Natural killer cell (primary cell): Measurements from ENCODE around the gene KRTAP5-5. TPM values are rescaled to one million over a fixed set of nuclear protein-coding genes. Genes with fewer than 3 reads are reported as not detected.

Source experiments
- ATAC-seq, 3 donors: fragments of 150-1000 bp in 2 of 3; fragments of 200-7000 bp in 1 of 3; cut with Tn5 transposase; 1 replicate in 1 of 3; 2 replicates in 2 of 3; pipeline ENCODE4 v1.10.0; 2021; ENCODE audit warnings: mild to moderate bottlenecking in 2 of 3, moderate library complexity in 2 of 3
- DNase-seq, 2 donors: peaks; one replicate each; pipeline versions ENCODE4 v3.0.0 to v3.0.0-alpha.2; 2013 to 2021; ENCODE audit warnings: mixed read lengths in 1 of 2
- H3K27ac ChIP-seq: one replicate; pipeline ENCODE4 v1.5.1; 2013; ENCODE audit warnings: mild to moderate bottlenecking, low read length
- H3K27me3 ChIP-seq: one replicate; pipeline ENCODE4 v1.6.1; 2013; ENCODE audit warnings: low read length; ENCODE audit not compliant: control insufficient read depth, insufficient read depth
- H3K36me3 ChIP-seq: one replicate; pipeline ENCODE4 v1.6.1; 2013; ENCODE audit warnings: low read length; ENCODE audit not compliant: control insufficient read depth, insufficient read depth
- H3K4me1 ChIP-seq: one replicate; pipeline ENCODE4 v1.6.1; 2013; ENCODE audit warnings: low read length; ENCODE audit not compliant: control insufficient read depth, insufficient read depth
- H3K4me3 ChIP-seq: one replicate; pipeline ENCODE4 v1.5.1; 2013; ENCODE audit warnings: low read length
- H3K9me3 ChIP-seq: one replicate; pipeline ENCODE4 v1.6.1; 2013; ENCODE audit warnings: low read length; ENCODE audit not compliant: control insufficient read depth, insufficient read depth
- H3K27ac Mint-ChIP-seq, 2 donors: one replicate each; pipeline ENCODE4 v1.8.0; 2022; ENCODE audit warnings: mild to moderate bottlenecking in 2 of 2, mixed read lengths in 2 of 2, moderate library complexity in 1 of 2
- H3K27me3 Mint-ChIP-seq, 2 donors: one replicate each; pipeline ENCODE4 v1.8.0; 2022; ENCODE audit warnings: low read depth in 2 of 2, mixed read lengths in 2 of 2
- H3K36me3 Mint-ChIP-seq: one replicate; pipeline ENCODE4 v1.8.0; 2022; ENCODE audit warnings: mixed read lengths
- H3K4me1 Mint-ChIP-seq, 2 donors: one replicate each; pipeline ENCODE4 v1.8.0; 2022; ENCODE audit warnings: mixed read lengths in 2 of 2
- H3K4me3 Mint-ChIP-seq: one replicate; pipeline ENCODE4 v1.8.0; 2022; ENCODE audit warnings: mild to moderate bottlenecking, moderate library complexity, mixed read lengths
- H3K9me3 Mint-ChIP-seq, 2 donors: one replicate each; pipeline ENCODE4 v1.8.0; 2022; ENCODE audit warnings: mixed read lengths in 2 of 2
- CTCF ChIP-seq: fragments of 200-600 bp; IDR thresholded peaks from one replicate; pipeline ENCODE4 v1.8.0; 2022; ENCODE audit warnings: antibody characterized with exemption
- WGBS: methylation state at CpG from one replicate; pipeline ENCODE4 v1.1.7; 2013; ENCODE audit warnings: missing lambda C conversion rate; ENCODE audit not compliant: insufficient coverage; 5-methylcytosine and 5-hydroxymethylcytosine counted together
- intact Hi-C: fragments of 100-400 bp; cut with micrococcal nuclease; formaldehyde crosslinking; loops from one replicate; pipeline ENCODE4 v1.14.2; 2022
- total RNA-seq, 4 donors: library from RNA; stranded (reverse); fragments of 120-200 nt in 1 of 4; gene quantifications; one replicate each; pipeline versions ENCODE4 v1.2.3 to v1.2.4, GENCODE V29; 2013 to 2022

Gene KRTAP5-5
- total RNA-seq, 3 donors from 2014 or later (not counting 1 experiment from before 2014, with no cell fraction given) = not detected

DNA sequence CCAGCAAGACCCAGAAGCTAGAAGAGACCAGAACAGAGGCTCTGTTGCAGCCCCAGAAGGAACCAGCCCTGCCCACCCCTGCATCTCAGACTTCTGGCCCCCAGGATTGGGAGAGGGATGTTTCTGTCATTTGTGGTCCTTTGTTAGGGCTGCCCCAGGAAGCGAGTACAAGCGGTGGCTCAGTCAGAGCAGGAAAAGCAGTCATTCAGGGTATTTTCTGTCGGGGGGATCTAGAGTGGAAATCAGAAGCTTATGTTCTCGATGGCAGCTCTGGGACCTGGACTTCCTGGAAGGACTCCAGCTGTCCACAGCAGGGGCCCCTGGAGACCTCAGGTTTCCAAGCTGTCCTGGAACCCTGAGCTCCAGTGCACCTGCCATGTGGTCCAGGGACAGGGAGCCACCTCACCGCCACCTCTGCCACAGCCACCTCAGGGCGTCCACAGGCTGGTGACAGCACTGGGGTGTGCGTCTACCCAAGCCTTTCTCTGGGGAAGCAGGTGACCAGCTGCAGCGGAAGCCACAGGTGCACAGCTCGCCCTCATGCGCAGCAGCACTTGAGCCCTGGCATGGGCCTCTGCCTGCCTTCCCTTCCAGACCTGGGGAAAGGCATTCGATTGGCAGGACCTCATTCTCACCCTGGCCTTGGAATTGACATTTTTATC lies 2.6 kb downstream of the KRTAP5-5 start:
- no peak for TF ChIP-seq CTCF
- 47% methylated on average over 11 of the region's 11 CpGs for WGBS
- Histone ChIP-seq H3K27ac (no peak overlapping the region), H3K4me3 (no peak overlapping the region), H3K4me1 (peaks cover 9% of the 10 kb centered on the region), H3K9me3 (no peaks in the 10 kb centered on the region), H3K27me3 (peaks cover 7% of the 10 kb centered on the region), H3K36me3 (no peaks in the 10 kb centered on the region)
- Mint-ChIP-seq H3K27me3 (peaks cover 43 to 58% of the 10 kb centered on the region in 2 donors), H3K36me3 (no peaks in the 10 kb centered on the region), H3K4me1 (no peaks in the 10 kb centered on the region), H3K27ac (no peak overlapping the region), H3K4me3 (no peak overlapping the region), H3K9me3 (no peaks in the 10 kb centered on the region)
- intact Hi-C loops = no loop called here
- no peak for DNase-seq
- ATAC-seq = no peak

DNA sequence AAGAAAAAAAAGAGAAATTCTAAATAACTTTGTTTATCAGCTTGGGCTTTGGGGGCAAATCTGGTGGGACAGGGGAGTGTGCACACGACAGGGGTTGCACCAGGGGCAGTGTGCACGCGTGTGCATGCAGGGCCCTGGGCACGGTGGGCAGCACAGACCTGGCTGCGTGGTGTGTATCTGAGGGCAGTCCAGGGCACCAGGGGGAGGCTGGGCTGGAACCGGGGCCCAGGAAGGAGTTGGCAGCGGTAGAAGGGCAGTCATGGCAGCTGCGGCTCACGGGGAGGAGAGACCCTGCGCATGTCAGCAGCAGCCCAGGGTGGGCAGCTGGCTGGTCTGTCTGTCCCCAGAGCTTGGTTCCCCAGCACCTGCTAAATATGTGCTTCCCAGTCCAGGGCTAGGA lies 4.3 kb downstream of the KRTAP5-5 start:
- intact Hi-C loops = no loop called here
- H3K27ac Mint-ChIP-seq = no peak overlapping the region
- H3K36me3 ChIP-seq = no peaks in the 10 kb centered on the region
- no peak overlapping the region for H3K4me3 Mint-ChIP-seq
- no peak overlapping the region for H3K4me3 ChIP-seq
- peaks cover 6% of the 10 kb centered on the region for H3K27me3 ChIP-seq
- DNase-seq = no peak
- no peak for TF ChIP-seq CTCF
- H3K4me1 Mint-ChIP-seq = no peaks in the 10 kb centered on the region
- no peaks in the 10 kb centered on the region for H3K36me3 Mint-ChIP-seq
- H3K9me3 ChIP-seq = no peaks in the 10 kb centered on the region
- peaks cover 5% of the 10 kb centered on the region for H3K4me1 ChIP-seq
- ATAC-seq = no peak
- no peak overlapping the region for H3K27ac ChIP-seq
- peaks cover 39 to 50% of the 10 kb centered on the region in 2 donors for H3K27me3 Mint-ChIP-seq
- no peaks in the 10 kb centered on the region for H3K9me3 Mint-ChIP-seq
- 81% methylated on average over 10 of the region's 10 CpGs for WGBS

GRCh38 chr11:1636291-1636950 lies 6.8 kb downstream of the KRTAP5-5 start:
- no peak for TF ChIP-seq CTCF
- Mint-ChIP-seq H3K27ac (no peak overlapping the region), H3K36me3 (no peaks in the 10 kb centered on the region), H3K27me3 (peaks cover 32 to 45% of the 10 kb centered on the region in 2 donors), H3K9me3 (no peaks in the 10 kb centered on the region), H3K4me3 (no peak overlapping the region), H3K4me1 (no peaks in the 10 kb centered on the region)
- no peak overlapping the region for H3K27ac ChIP-seq
- peaks cover 7% of the 10 kb centered on the region for H3K27me3 ChIP-seq
- intact Hi-C loops = no loop called here
- H3K36me3 ChIP-seq = no peaks in the 10 kb centered on the region
- no peaks in the 10 kb centered on the region for H3K9me3 ChIP-seq
- ATAC-seq (no peak), DNase-seq (no peak)
- no peak overlapping the region for H3K4me3 ChIP-seq
- no peaks in the 10 kb centered on the region for H3K4me1 ChIP-seq
- 90% methylated on average over 19 of the region's 19 CpGs for WGBS
